HG03439 (cell line): Measurements from ENCODE around the gene ZNG1F.
"Not testable (repeated sequence)": the region's sequence is repeated elsewhere in the genome, so short reads cannot be mapped to it uniquely, and the experiment has no call there.

ENCODE experiments used
- ATAC-seq: cut with Tn5 transposase; IDR thresholded peaks from one replicate; pipeline ENCODE4 v1.9.1; 2021; ENCODE audit warnings: mild to moderate bottlenecking, moderate library complexity; ENCODE audit not compliant: unreplicated experiment

ZNG1F gene

DNA sequence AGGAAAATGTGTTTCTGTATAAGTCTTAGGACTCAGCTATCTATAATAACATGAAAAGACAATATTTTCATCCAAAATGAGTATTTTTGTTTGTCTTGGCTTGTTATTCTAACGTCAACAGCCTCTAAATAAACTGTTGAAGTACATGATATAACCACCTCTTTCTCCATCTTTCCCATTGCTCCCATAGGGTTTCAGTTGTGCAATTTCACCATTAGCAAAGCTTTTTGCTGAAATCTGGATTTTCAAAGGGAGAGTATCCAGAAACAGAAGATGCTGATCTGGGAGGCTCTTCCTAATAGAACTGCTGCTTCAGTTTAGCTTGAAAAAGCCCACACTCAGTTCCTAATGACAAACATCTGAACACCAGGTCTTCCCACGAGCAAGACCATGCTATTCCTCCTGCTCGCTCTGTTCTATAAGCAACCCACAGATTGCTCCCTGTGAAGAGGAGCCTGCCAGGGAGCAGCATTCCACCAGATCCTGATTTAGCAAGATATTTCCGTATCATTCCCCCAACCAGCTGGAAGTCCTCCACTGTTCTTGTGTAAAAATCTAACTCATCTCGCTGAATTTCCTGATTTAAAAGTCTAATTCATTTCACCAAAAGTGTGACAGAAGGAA is 101.8 kb downstream of the ZNG1F start:
- ATAC-seq = not testable (repeated sequence)

- not testable (repeated sequence) for ATAC-seq
Observed at GRCh38 chr9:41086685-41087084, 102.4 kb downstream of the ZNG1F start.

DNA sequence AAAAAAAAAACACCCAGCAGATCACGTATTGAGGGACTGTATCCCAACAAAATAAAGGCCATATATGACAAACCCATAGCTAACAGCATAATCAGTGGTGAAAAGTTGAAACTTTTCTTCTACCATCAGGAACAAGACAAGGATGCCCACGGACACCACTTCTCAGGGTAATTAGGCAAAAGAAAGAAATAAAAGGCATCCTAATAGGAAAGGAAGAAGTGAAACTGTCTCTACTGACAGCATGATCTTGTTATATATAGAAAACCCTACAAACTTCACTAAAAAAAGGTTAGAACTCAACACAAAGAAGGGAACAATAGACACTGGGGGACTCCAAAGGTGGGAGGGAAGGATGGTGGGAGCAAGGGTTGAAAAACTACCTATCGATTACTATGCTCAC is 102.9 kb downstream of the ZNG1F start:
- ATAC-seq = not testable (repeated sequence)

DNA sequence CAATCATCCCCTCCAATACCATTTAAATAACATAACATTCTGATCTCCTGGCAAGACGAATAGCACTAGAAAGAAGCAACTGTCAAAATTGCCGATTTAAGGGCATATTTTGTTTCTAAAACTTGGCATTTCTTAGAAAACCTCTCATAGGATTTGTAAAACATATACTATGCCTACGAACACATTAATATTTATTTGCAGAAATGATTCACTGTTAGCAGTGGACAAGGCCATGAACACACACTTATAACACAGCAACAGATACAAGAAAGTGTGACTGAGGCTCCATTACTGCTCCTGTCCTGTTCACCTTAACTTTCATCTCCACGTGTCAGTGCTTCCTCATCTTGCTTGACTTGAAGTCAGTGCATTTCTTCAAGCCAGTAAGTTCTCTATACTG is 106.8 kb downstream of the ZNG1F start:
- ATAC-seq = not testable (repeated sequence)
